AG04450 (cell line): ENCODE measurements around the gene MPZ. TPM values are rescaled to one million over a fixed set of nuclear protein-coding genes. Genes with fewer than 3 reads are reported as not detected.

ENCODE experiments used
- CTCF ChIA-PET: fragments of 300-600, 350-600 bp; formaldehyde crosslinking; extraction: SDS; loops from one replicate; lab custom pipeline; 2022; ENCODE audit warnings: antibody characterized with exemption, inconsistent platforms; lab: Charles Lee
- POLR2A ChIA-PET: fragments of 350-600 bp; formaldehyde crosslinking; extraction: SDS; loops from one replicate; lab custom pipeline; 2021; ENCODE audit warnings: antibody characterized with exemption, inconsistent platforms; lab: Yijun Ruan, JAX
- DNase-seq: peaks from one replicate; pipeline ENCODE4 v3.0.0-alpha.2; 2011; ENCODE audit warnings: low read depth, low spot score
- H3K27ac ChIP-seq: one replicate; pipeline ENCODE4 v1.5.1; 2012; ENCODE audit warnings: low read depth, low read length, control low read depth
- H3K27me3 ChIP-seq: one replicate; pipeline ENCODE4 v1.6.0; 2012; ENCODE audit warnings: low read length; ENCODE audit not compliant: control insufficient read depth, insufficient read depth
- H3K4me3 ChIP-seq: 2 replicates; pipeline ENCODE4 v1.5.1; 2011; ENCODE audit warnings: mild to moderate bottlenecking, low read depth, low read length, control low read depth
- H3K9me3 ChIP-seq: 2 replicates; pipeline ENCODE4 v1.5.1; 2012; ENCODE audit warnings: low read length; ENCODE audit not compliant: control insufficient read depth, insufficient read depth
- polyA plus RNA-seq: library from polyadenylated mRNA; depleted of rRNA; stranded (reverse); fragments of >200 nt; gene quantifications from 2 replicates; pipeline ENCODE4 v1.2.3, GENCODE V29; 2011
- TF ChIP-seq, protein P1 (sequence below): IDR thresholded peaks from 2 replicates; pipeline ENCODE4 v1.5.1; 2011; ENCODE audit warnings: low read depth, low read length, control low read depth, inconsistent platforms

MPZ gene
- polyA plus RNA-seq, 1 experiment, result 0.89 TPM

- Histone ChIP-seq H3K27me3 (peaks cover 41% of the 10 kb centered on the region), H3K27ac (no peak overlapping the region), H3K4me3 (no peak overlapping the region), H3K9me3 (peaks cover 18% of the 10 kb centered on the region)
- POLR2A ChIA-PET, result no interaction called here
- TF ChIP-seq, protein P1, sequence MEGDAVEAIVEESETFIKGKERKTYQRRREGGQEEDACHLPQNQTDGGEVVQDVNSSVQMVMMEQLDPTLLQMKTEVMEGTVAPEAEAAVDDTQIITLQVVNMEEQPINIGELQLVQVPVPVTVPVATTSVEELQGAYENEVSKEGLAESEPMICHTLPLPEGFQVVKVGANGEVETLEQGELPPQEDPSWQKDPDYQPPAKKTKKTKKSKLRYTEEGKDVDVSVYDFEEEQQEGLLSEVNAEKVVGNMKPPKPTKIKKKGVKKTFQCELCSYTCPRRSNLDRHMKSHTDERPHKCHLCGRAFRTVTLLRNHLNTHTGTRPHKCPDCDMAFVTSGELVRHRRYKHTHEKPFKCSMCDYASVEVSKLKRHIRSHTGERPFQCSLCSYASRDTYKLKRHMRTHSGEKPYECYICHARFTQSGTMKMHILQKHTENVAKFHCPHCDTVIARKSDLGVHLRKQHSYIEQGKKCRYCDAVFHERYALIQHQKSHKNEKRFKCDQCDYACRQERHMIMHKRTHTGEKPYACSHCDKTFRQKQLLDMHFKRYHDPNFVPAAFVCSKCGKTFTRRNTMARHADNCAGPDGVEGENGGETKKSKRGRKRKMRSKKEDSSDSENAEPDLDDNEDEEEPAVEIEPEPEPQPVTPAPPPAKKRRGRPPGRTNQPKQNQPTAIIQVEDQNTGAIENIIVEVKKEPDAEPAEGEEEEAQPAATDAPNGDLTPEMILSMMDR, result no peak
- CTCF ChIA-PET, result interaction anchor here (1.0 to 1.3 kb wide), 2 partner anchors 29 to 34 kb away, joined by 3 to 9 read pairs; no protein-coding TSS in a partner anchor
- no peak for DNase-seq
Measured at GRCh38 chr1:161261261-161262235, 48.2 kb downstream of the MPZ start.

- H3K9me3 ChIP-seq, result peaks cover 20% of the 10 kb centered on the region
- H3K4me3 ChIP-seq, result no peak overlapping the region
- peaks cover 40% of the 10 kb centered on the region for H3K27me3 ChIP-seq
- TF ChIP-seq, protein P1, result no peak
- CTCF ChIA-PET, result interaction anchor here (0.7 to 1.6 kb wide), 3 partner anchors 33 to 122 kb away, joined by 3 read pairs; no protein-coding TSS in a partner anchor
- DNase-seq, result no peak
- no peak overlapping the region for H3K27ac ChIP-seq
- POLR2A ChIA-PET, result no interaction called here
Measured at GRCh38 chr1:161260376-161261260, 49.1 kb downstream of the MPZ start.

DNA sequence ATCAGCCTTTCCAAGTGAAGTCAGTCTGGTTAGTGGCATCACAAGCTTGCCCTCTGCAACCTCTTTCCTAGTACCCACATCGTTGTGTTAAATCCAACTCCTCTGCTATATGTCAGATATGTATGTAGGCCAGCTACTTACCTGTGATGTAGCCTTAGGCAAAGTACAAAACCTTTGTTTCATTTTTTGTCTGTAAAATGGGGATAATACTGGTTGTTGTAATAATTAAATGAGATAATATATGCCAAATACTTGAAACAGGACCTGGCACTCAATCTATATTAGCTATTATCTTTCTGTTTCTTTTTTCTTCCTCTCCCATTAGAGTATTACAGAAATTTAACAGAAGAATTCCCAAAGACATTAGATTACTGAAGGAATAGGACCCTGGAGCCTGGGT is 50.0 kb downstream of the MPZ start:
- Histone ChIP-seq H3K27ac (no peak overlapping the region), H3K4me3 (no peak overlapping the region), H3K9me3 (peaks cover 20% of the 10 kb centered on the region), H3K27me3 (peaks cover 40% of the 10 kb centered on the region)
- ChIA-PET POLR2A (interaction anchor here (1.2 kb wide), 1 partner anchor 10 kb away, joined by 3 read pairs; no protein-coding TSS in a partner anchor), CTCF (interaction anchor here (0.7 to 1.6 kb wide), 5 partner anchors 32 to 122 kb away, joined by 3 to 6 read pairs (median 3); partner anchors contain the start of gene TOMM40L)
- TF ChIP-seq, protein P1, result no peak
- no peak for DNase-seq

- Histone ChIP-seq H3K27me3 (peaks cover 40% of the 10 kb centered on the region), H3K4me3 (no peak overlapping the region), H3K9me3 (peaks cover 20% of the 10 kb centered on the region), H3K27ac (no peak overlapping the region)
- ChIA-PET POLR2A (interaction anchor here (1.2 kb wide), 1 partner anchor 9 kb away, joined by 3 read pairs; no protein-coding TSS in a partner anchor), CTCF (interaction anchor here (1.2 to 1.6 kb wide), 4 partner anchors 32 to 123 kb away, joined by 3 to 6 read pairs (median 4); partner anchors contain the start of gene TOMM40L)
- DNase-seq, result no peak
- TF ChIP-seq, protein P1, result no peak
Measured at GRCh38 chr1:161259345-161259702, 50.4 kb downstream of the MPZ start.
